Endothelial cell (in vitro differentiated cells): ENCODE data around the gene GNAZ. TPM values are rescaled to one million over a fixed set of nuclear protein-coding genes. Genes with fewer than 3 reads are reported as not detected.
A peak's percentile ranks its signal among the peaks of the same experiment; 100 is the strongest.

Experiments
- DNase-seq: peaks from one replicate; pipeline ENCODE4 v3.0.0; 2021; ENCODE audit warnings: low spot score
- H3K27ac Mint-ChIP-seq: one replicate; pipeline ENCODE4 v1.8.0; 2021; ENCODE audit warnings: mixed read lengths, inconsistent platforms; ENCODE audit not compliant: unreplicated experiment
- H3K27me3 Mint-ChIP-seq: one replicate; pipeline ENCODE4 v1.8.0; 2021; ENCODE audit warnings: mild to moderate bottlenecking, moderate library complexity, mixed read lengths, inconsistent platforms; ENCODE audit not compliant: unreplicated experiment
- H3K36me3 Mint-ChIP-seq: one replicate; pipeline ENCODE4 v1.8.0; 2021; ENCODE audit warnings: mild to moderate bottlenecking, low read depth, mixed read lengths, inconsistent platforms; ENCODE audit not compliant: unreplicated experiment
- H3K4me1 Mint-ChIP-seq: one replicate; pipeline ENCODE4 v1.8.0; 2021; ENCODE audit warnings: mild to moderate bottlenecking, mixed read lengths, inconsistent platforms; ENCODE audit not compliant: unreplicated experiment
- H3K4me3 Mint-ChIP-seq: one replicate; pipeline ENCODE4 v1.8.0; 2021; ENCODE audit warnings: mild to moderate bottlenecking, mixed read lengths, inconsistent platforms; ENCODE audit not compliant: unreplicated experiment
- H3K9me3 Mint-ChIP-seq: one replicate; pipeline ENCODE4 v1.8.0; 2021; ENCODE audit warnings: mixed read lengths, inconsistent platforms; ENCODE audit not compliant: unreplicated experiment
- CTCF ChIP-seq: fragments of 200-600 bp; sonication (generic); IDR thresholded peaks from one replicate; pipeline ENCODE4 v1.5.0; 2021; ENCODE audit warnings: antibody characterized with exemption; ENCODE audit not compliant: unreplicated experiment
- total RNA-seq: library from RNA; stranded (reverse); fragmentation: NEBNext Ultra II Directional; extraction: Animal tissue kit (Norgen Biotek cat#: 25700); gene quantifications from one replicate; pipeline ENCODE4 v1.2.1, GENCODE V29; 2021; ENCODE audit not compliant: unreplicated experiment

GNAZ gene
- total RNA-seq, 1 donor from 2014 or later: 0.21 TPM

DNA sequence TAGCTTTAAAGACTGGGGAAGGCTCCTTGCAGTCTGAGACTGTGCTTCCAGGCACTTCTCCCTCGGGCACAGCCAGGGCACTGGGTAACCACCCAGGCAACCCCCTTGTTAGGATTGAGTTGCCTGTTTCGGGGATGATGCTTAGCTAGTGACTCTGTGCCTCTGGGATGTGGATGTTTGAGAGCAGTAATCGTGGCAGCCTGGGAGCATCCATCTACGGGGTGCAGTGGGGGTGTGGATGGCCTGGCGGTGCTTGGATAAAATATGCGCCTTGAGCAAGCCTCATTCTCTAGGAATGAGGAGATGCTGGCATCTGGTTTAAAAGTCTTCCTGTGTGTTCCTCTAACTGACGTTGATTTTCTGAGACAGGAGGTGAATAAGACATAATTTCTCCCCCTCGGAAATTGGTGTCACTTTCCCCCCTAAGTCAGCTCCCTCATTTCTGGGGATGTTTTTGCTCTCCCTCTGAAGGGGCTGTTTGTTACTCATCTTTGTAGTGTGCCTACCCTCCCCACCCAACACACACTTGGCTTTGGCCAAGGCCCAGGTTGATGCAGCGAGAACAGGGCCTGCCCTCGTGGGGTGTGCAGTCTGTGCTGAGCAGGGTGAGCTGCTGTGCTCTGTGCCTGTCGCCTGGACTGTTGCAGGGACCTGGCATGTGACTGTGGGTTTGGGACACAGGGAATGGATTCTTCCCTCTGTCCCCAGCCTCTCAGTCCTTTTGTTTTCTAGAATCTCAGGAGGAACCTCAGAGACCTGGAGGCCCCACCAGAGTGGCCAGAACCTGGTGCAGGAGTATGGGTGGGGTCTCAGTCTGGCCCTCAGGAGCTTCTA, 2.0 kb downstream of the GNAZ start:
- DNase-seq: no peak
- TF ChIP-seq CTCF: no peak
- Mint-ChIP-seq H3K9me3 (no peaks in the 10 kb centered on the region), H3K4me1 (no peaks in the 10 kb centered on the region), H3K27ac (no peak overlapping the region), H3K4me3 (no peak overlapping the region), H3K36me3 (peaks cover 4% of the 10 kb centered on the region), H3K27me3 (peaks cover 32% of the 10 kb centered on the region)

DNA sequence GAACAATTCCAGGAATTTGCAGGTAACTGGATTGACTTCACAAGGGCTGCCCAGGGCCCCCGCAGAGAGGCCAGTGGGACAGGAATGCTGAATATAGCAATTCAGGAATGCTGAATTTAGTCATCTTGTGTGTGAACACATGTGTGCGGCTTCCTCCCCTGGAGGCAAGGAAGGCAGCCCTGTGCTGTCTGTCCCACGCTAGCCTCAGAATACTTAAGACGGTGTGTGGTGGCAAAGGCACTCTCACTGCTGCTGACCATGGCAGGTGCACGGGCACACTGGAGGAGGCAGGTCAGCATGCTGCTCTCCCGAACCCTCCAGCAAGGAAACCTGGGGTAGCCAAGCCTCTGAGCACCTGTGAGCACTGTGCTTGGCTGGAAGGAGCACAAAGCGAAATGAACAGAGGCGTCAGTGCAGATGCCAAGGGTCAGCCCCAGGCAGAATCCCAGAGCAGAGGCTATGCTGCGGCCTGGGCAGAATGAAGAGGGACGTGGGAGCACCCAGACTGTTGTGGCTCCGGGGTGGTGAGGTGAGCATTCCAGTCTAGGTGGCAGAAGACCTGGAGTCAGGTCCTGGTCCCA, 2.7 kb downstream of the GNAZ start:
- H3K4me3 Mint-ChIP-seq: no peak overlapping the region
- H3K9me3 Mint-ChIP-seq: no peaks in the 10 kb centered on the region
- H3K27ac Mint-ChIP-seq: no peak overlapping the region
- DNase-seq: no peak
- H3K4me1 Mint-ChIP-seq: no peaks in the 10 kb centered on the region
- peaks cover 29% of the 10 kb centered on the region for H3K27me3 Mint-ChIP-seq
- no peak for TF ChIP-seq CTCF
- H3K36me3 Mint-ChIP-seq: peaks cover 5% of the 10 kb centered on the region

GRCh38 chr22:23073526-23074229, 3.4 kb downstream of the GNAZ start:
- H3K27me3 Mint-ChIP-seq: peaks cover 26% of the 10 kb centered on the region
- TF ChIP-seq CTCF: no peak
- H3K4me1 Mint-ChIP-seq: no peaks in the 10 kb centered on the region
- no peak for DNase-seq
- H3K9me3 Mint-ChIP-seq: no peaks in the 10 kb centered on the region
- peaks cover 7% of the 10 kb centered on the region for H3K36me3 Mint-ChIP-seq
- H3K4me3 Mint-ChIP-seq: no peak overlapping the region
- H3K27ac Mint-ChIP-seq: no peak overlapping the region

DNA sequence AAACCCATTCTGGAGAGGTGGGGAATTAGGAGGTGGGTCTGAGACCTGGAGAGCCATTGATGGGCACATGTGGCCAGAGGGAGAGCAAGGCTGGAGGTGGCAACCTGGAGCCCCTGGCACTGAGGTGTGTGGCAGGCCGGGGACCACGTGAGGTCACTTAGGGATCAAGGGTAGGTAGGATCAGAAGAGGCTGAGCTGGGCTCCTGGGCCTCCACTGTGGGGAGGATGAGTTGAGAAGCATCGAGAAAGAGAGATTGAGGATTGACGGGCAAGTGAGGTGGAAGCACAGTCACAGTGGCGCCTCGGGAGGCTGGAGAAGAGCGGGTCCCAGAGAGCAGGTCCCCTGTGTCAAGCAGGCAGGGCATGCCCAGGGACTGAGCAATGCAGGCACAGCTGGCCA, 4.1 kb downstream of the GNAZ start:
- DNase-seq: no peak
- no peak for TF ChIP-seq CTCF
- Mint-ChIP-seq H3K27ac (peak overlapping the region; percentile 52), H3K9me3 (no peaks in the 10 kb centered on the region), H3K4me3 (no peak overlapping the region), H3K36me3 (peaks cover 7% of the 10 kb centered on the region), H3K4me1 (no peaks in the 10 kb centered on the region), H3K27me3 (peaks cover 21% of the 10 kb centered on the region)
